ENCODE data around the gene NCEH1. TPM values are rescaled to one million over a fixed set of nuclear protein-coding genes. Genes with fewer than 3 reads are reported as not detected.

Gene NCEH1
- total RNA-seq, 4 donors from 2014 or later, result 6.6 to 15.8 (median 10.6) TPM

DNA sequence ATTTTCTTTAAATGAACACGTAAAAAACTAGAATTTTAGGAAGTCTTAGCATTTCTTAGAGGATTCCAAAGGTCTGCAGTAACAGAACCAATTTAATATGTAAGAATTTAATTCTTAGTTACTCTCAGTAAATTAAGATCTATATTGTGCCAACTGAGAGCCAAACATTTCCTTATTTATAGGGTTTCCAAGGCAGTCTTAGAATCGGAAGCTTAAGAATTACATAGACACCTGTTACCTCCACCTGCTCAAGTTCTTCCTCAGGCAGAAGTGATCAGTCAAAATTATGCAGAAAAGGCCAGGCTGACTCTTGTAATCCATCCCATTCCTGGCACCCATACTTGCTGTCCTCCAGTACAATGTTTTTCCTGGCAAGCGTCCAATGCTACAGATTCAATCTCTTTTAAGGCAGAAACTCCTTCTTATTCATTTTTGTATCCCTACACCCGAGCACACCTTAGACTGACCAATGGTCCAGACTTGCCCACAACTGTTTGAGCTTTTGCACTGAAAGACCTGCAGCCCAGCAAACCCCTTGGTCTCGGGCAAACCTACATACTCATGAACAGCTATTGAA, 64.3 kb downstream of the NCEH1 start:
- H3K9me3 ChIP-seq, result no peaks in the 10 kb centered on the region
- TF ChIP-seq, protein P1, sequence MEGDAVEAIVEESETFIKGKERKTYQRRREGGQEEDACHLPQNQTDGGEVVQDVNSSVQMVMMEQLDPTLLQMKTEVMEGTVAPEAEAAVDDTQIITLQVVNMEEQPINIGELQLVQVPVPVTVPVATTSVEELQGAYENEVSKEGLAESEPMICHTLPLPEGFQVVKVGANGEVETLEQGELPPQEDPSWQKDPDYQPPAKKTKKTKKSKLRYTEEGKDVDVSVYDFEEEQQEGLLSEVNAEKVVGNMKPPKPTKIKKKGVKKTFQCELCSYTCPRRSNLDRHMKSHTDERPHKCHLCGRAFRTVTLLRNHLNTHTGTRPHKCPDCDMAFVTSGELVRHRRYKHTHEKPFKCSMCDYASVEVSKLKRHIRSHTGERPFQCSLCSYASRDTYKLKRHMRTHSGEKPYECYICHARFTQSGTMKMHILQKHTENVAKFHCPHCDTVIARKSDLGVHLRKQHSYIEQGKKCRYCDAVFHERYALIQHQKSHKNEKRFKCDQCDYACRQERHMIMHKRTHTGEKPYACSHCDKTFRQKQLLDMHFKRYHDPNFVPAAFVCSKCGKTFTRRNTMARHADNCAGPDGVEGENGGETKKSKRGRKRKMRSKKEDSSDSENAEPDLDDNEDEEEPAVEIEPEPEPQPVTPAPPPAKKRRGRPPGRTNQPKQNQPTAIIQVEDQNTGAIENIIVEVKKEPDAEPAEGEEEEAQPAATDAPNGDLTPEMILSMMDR (IDR thresholded peaks at IDR 0.05), result no peak
- TF ChIP-seq POLR2A (IDR thresholded peaks at IDR 0.05), result no peak
- H3K4me3 ChIP-seq, result no peak overlapping the region
- H3K4me1 ChIP-seq, result no peaks in the 10 kb centered on the region
- no peak for DNase-seq
- H3K36me3 ChIP-seq, result peaks cover 0 to 21% (median 0%) of the 10 kb centered on the region in 3 donors
- H3K27me3 ChIP-seq, result no peaks in the 10 kb centered on the region
- H3K27ac ChIP-seq, result no peak overlapping the region

DNA sequence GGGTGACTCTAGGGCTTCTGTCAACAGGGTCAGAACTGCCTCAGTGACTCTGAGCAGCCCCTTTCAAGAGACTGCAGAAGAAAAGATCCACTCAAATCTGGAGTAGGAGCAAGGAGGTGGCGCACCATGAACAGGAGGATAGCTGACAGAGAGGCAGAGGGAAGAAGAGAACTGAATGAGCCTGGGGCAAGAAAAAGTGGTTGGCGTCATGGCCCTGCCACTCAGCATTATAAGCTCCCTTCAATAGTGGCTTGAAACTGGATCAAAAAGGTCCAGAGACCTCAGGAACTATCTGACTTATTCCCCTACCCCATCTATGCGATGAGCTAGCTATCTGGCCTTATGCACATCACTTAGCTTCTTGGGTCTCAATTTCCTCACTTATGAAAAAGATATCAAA, 66.6 kb downstream of the NCEH1 start:
- no peaks in the 10 kb centered on the region for H3K27me3 ChIP-seq
- H3K9me3 ChIP-seq, result no peaks in the 10 kb centered on the region
- peaks cover 0 to 24% (median 0%) of the 10 kb centered on the region in 3 donors for H3K36me3 ChIP-seq
- no peak for TF ChIP-seq POLR2A (IDR thresholded peaks at IDR 0.05)
- TF ChIP-seq, protein P1 (IDR thresholded peaks at IDR 0.05), result no peak
- H3K4me1 ChIP-seq, result no peaks in the 10 kb centered on the region
- no peak for DNase-seq
- H3K4me3 ChIP-seq, result no peak overlapping the region
- no peak overlapping the region for H3K27ac ChIP-seq

DNA sequence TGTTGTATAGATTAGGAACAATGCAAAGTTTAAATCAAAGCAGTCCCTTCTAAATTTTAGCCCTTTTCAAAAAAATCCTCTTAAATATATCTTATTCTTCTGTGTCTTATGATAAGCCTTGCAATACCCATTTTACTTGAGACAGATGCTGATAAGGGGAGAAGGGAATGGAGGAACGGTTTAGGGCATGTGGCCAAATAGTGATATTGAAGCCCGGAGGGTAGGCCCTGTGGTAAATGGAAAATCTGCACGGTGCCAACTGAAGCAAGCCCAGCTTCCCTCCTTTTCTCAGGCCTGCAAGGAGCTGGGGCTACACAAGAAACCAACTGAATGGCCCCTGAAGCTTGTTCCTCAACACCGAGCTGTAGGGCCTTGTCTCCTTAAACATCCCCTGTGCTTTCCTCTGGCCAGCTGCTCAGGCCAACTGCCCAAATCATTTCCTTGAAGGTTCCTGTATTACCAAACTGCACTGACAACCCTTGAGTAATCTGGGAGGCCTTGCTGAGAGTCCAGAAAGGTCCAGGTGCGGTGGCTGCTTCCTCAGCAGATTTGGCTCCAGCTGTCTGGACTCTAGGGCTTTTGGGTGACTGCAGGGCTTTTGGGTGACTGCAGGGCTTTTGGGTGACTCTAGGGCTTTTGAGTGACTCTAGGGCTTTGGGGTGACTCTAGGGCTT, 67.2 kb downstream of the NCEH1 start:
- Histone ChIP-seq H3K36me3 (peaks cover 0 to 24% (median 0%) of the 10 kb centered on the region in 3 donors), H3K9me3 (no peaks in the 10 kb centered on the region), H3K27ac (no peak overlapping the region), H3K4me3 (no peak overlapping the region), H3K4me1 (no peaks in the 10 kb centered on the region), H3K27me3 (no peaks in the 10 kb centered on the region)
- DNase-seq, result no peak
- no peak for TF ChIP-seq POLR2A (IDR thresholded peaks at IDR 0.05)
- TF ChIP-seq, protein P1 (IDR thresholded peaks at IDR 0.05), result no peak

DNA sequence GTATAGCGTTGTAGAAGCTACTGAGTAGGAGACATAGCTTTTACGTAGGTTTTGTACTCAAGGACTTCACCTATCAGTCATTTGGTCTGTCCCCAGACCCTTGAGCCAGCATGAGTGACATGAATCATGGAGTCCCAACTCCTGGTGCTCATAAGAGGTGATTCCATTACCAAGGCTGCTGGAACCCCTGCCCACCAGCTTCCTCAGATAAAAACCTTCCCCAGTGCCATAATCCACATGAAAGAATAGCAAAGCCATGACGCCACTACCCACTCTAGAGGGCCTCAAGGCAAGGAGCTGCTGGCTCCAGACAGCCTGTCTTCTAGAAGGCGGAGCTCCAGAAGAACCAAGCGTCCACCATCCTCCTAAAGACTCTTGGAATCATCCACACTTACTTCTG, 69.6 kb downstream of the NCEH1 start:
- DNase-seq, result no peak
- H3K4me3 ChIP-seq, result no peak overlapping the region
- H3K27ac ChIP-seq, result no peak overlapping the region
- no peaks in the 10 kb centered on the region for H3K27me3 ChIP-seq
- peaks cover 0 to 24% (median 0%) of the 10 kb centered on the region in 3 donors for H3K36me3 ChIP-seq
- TF ChIP-seq, protein P1 (IDR thresholded peaks at IDR 0.05), result no peak
- TF ChIP-seq POLR2A (IDR thresholded peaks at IDR 0.05), result no peak
- H3K4me1 ChIP-seq, result no peaks in the 10 kb centered on the region
- no peaks in the 10 kb centered on the region for H3K9me3 ChIP-seq

DNA sequence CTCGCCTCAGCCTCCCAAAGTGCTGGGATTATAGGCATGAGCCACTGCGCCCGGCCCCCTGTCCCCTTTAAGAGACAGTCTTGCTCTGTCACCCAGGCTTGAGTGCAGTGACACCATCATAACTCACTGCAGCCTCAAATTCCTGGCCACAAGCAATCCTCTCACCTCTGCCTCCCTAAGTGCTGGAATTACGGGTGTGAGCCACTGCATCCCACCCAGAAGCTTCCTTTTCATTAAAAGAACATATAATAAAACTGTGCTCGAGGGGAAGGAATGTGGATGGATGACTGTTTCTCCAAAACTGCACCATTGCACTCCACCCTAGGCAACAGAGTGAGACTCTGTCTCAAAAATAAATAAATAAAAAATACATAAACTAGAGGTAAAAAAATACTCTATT, 70.1 kb downstream of the NCEH1 start:
- TF ChIP-seq POLR2A (IDR thresholded peaks at IDR 0.05), result no peak
- TF ChIP-seq, protein P1 (IDR thresholded peaks at IDR 0.05), result no peak
- H3K4me3 ChIP-seq, result no peak overlapping the region
- H3K27me3 ChIP-seq, result no peaks in the 10 kb centered on the region
- H3K27ac ChIP-seq, result no peak overlapping the region
- DNase-seq, result no peak
- H3K9me3 ChIP-seq, result no peaks in the 10 kb centered on the region
- H3K36me3 ChIP-seq, result peaks cover 0 to 24% (median 0%) of the 10 kb centered on the region in 3 donors
- no peaks in the 10 kb centered on the region for H3K4me1 ChIP-seq

All from Peyer's patch (tissue), 4 donors.